IMR-90 (cell line): ENCODE measurements around the gene EHMT1. TPM values are rescaled to one million over a fixed set of nuclear protein-coding genes. Genes with fewer than 3 reads are reported as not detected.

Source experiments
- ATAC-seq: fragments of 200-7000 bp; cut with Tn5 transposase; 2 replicates; pipeline ENCODE4 v1.9.1; 2020; ENCODE audit warnings: low read depth, mild to moderate bottlenecking, moderate library complexity
- BruUV-seq: library from RNA; stranded (reverse); fragments of 400-500 nt; replicated peaks from 2 replicates; lab custom pipeline; 2021; lab: Mats Ljungman, UMichigan
- CTCF ChIA-PET: fragments of 300-600 bp; formaldehyde crosslinking; extraction: SDS; loops from one replicate; lab custom pipeline; 2021; ENCODE audit warnings: antibody characterized with exemption; lab: Yijun Ruan, JAX
- POLR2A ChIA-PET: fragments of 300-600 bp; sonication (Branson Sonifier 250); formaldehyde crosslinking; loops from one replicate; lab custom pipeline; 2022; ENCODE audit warnings: antibody characterized with exemption; ENCODE audit not compliant: unreplicated experiment; lab: Charles Lee
- DNase-seq: peaks from one replicate; pipeline ENCODE4 v3.0.0; 2013
- H2AFZ ChIP-seq: replicated peaks from 2 replicates; pipeline ENCODE3; 2013; ENCODE audit warnings: low read length, mild to moderate bottlenecking; ENCODE audit not compliant: poor library complexity
- H2AK5ac ChIP-seq: 2 replicates; pipeline ENCODE4 v1.6.1; 2013; ENCODE audit warnings: low read depth, low read length, inconsistent platforms
- H2AK9ac ChIP-seq: replicated peaks from 2 replicates; pipeline ENCODE3; 2013; ENCODE audit warnings: mild to moderate bottlenecking, low read depth, low read length, moderate library complexity; ENCODE audit not compliant: poor library complexity
- H2BK120ac ChIP-seq: 2 replicates; pipeline ENCODE4 v1.6.1; 2013; ENCODE audit warnings: low read depth, low read length, inconsistent platforms
- H2BK15ac ChIP-seq: 3 replicates; pipeline ENCODE4 v1.6.1; 2013; ENCODE audit warnings: low read depth, low read length, inconsistent platforms
- H2BK20ac ChIP-seq: 2 replicates; pipeline ENCODE4 v1.6.1; 2013; ENCODE audit warnings: low read depth, mild to moderate bottlenecking, inconsistent platforms, low read length, moderate library complexity
- H2BK5ac ChIP-seq: 2 replicates; pipeline ENCODE4 v1.6.1; 2013; ENCODE audit warnings: mild to moderate bottlenecking, low read depth, low read length, inconsistent platforms; ENCODE audit not compliant: poor library complexity, severe bottlenecking
- H3K14ac ChIP-seq: replicated peaks from 2 replicates; pipeline ENCODE4 v1.6.1; 2013; ENCODE audit warnings: low read depth, low read length, inconsistent platforms
- H3K18ac ChIP-seq: 2 replicates; pipeline ENCODE4 v1.6.1; 2013; ENCODE audit warnings: low read depth, low read length, control low read depth
- H3K23ac ChIP-seq: 2 replicates; pipeline ENCODE4 v1.6.1; 2013; ENCODE audit warnings: low read depth, low read length, inconsistent platforms
- H3K27ac ChIP-seq: 2 replicates; pipeline ENCODE4 v1.5.1; 2013; ENCODE audit warnings: mild to moderate bottlenecking, control low read depth, low read length; ENCODE audit not compliant: insufficient read depth
- H3K27me3 ChIP-seq: 2 replicates; pipeline ENCODE4 v1.6.1; 2013; ENCODE audit warnings: low read length; ENCODE audit not compliant: control insufficient read depth, insufficient read depth
- H3K36me3 ChIP-seq: 2 replicates; pipeline ENCODE4 v1.6.1; 2013; ENCODE audit warnings: low read length, mixed read lengths; ENCODE audit not compliant: control insufficient read depth, insufficient read depth
- H3K4ac ChIP-seq: 2 replicates; pipeline ENCODE4 v1.6.1; 2013; ENCODE audit warnings: low read depth, low read length, inconsistent platforms
- H3K4me1 ChIP-seq: 2 replicates; pipeline ENCODE4 v1.6.1; 2013; ENCODE audit warnings: low read length, mixed read lengths; ENCODE audit not compliant: control insufficient read depth, insufficient read depth
- H3K4me2 ChIP-seq: 2 replicates; pipeline ENCODE4 v1.6.1; 2013; ENCODE audit warnings: low read depth, mild to moderate bottlenecking, control low read depth, low read length, moderate library complexity
- H3K4me3 ChIP-seq: 2 replicates; pipeline ENCODE4 v1.5.1; 2013; ENCODE audit warnings: low read depth, mild to moderate bottlenecking, control low read depth, low read length, moderate library complexity; ENCODE audit not compliant: insufficient read depth
- H3K56ac ChIP-seq: 2 replicates; pipeline ENCODE4 v1.6.1; 2013; ENCODE audit warnings: low read length, inconsistent platforms; ENCODE audit not compliant: insufficient read depth; ENCODE audit errors: extremely low read depth
- H3K79me1 ChIP-seq, 2 experiments: 2 replicates each; pipeline ENCODE4 v1.6.1; 2013; ENCODE audit warnings: low read length in 2 of 2, inconsistent platforms in 1 of 2, low read depth in 1 of 2
- H3K9ac ChIP-seq: 2 replicates; pipeline ENCODE4 v1.6.1; 2013; ENCODE audit warnings: low read depth, low read length, control low read depth
- H3K9me1 ChIP-seq: 2 replicates; pipeline ENCODE4 v1.6.1; 2013; ENCODE audit warnings: low read length, inconsistent platforms; ENCODE audit not compliant: insufficient read depth
- H3K9me3 ChIP-seq: 2 replicates; pipeline ENCODE4 v1.6.1; 2013; ENCODE audit warnings: low read length; ENCODE audit not compliant: control insufficient read depth, insufficient read depth
- H4K20me1 ChIP-seq: 2 replicates; pipeline ENCODE4 v1.6.1; 2013; ENCODE audit warnings: low read length, inconsistent platforms; ENCODE audit not compliant: insufficient read depth
- H4K5ac ChIP-seq: 2 replicates; pipeline ENCODE4 v1.6.1; 2013; ENCODE audit warnings: mild to moderate bottlenecking, low read depth, low read length, control low read depth
- H4K8ac ChIP-seq, 2 experiments: 2 replicates each; pipeline ENCODE4 v1.6.1; 2013; ENCODE audit warnings: low read depth in 2 of 2, low read length in 2 of 2, control low read depth in 1 of 2, inconsistent platforms in 1 of 2
- H4K91ac ChIP-seq: 2 replicates; pipeline ENCODE4 v1.6.1; 2013; ENCODE audit warnings: low read depth, low read length, inconsistent platforms; ENCODE audit not compliant: insufficient read depth
- CEBPB ChIP-seq: IDR thresholded peaks from 2 replicates; pipeline ENCODE4 v1.6.1; 2012; ENCODE audit warnings: low read depth, low read length, improper control_type of control experiment
- CHD1 ChIP-seq: IDR thresholded peaks from 2 replicates; pipeline ENCODE4 v1.6.1; 2012; ENCODE audit warnings: low read depth, low read length, improper control_type of control experiment
- ELK1 ChIP-seq: fragments of 150-350 bp; IDR thresholded peaks from 2 replicates; pipeline ENCODE4 v1.6.1; 2016; ENCODE audit warnings: low read depth, mild to moderate bottlenecking, low read length, moderate library complexity, borderline replicate concordance
- MAZ ChIP-seq: IDR thresholded peaks from 2 replicates; pipeline ENCODE4 v1.6.1; 2012; ENCODE audit warnings: low read depth, mild to moderate bottlenecking, low read length, improper control_type of control experiment, moderate library complexity, borderline replicate concordance
- MXI1 ChIP-seq: IDR thresholded peaks from 2 replicates; pipeline ENCODE4 v1.6.1; 2012; ENCODE audit warnings: low read depth, mild to moderate bottlenecking, low read length, moderate library complexity, borderline replicate concordance
- RFX5 ChIP-seq: IDR thresholded peaks from 2 replicates; pipeline ENCODE4 v1.8.0; 2012; ENCODE audit warnings: low read depth, mild to moderate bottlenecking, low read length, moderate library complexity
- WGBS, 2 experiments: methylation state at CpG; one replicate each; pipeline versions ENCODE4 v1.1.5 to v1.1.7; 2013; ENCODE audit warnings: missing lambda C conversion rate in 2 of 2; ENCODE audit not compliant: insufficient read length in 1 of 2; ENCODE audit errors: extremely low coverage in 2 of 2; 5-methylcytosine and 5-hydroxymethylcytosine counted together
- dilution Hi-C: fragments of 300-500 bp; cut with HindIII; formaldehyde crosslinking; loops from one replicate; pipeline ENCODE4 v1.14.3; 2018; ENCODE audit warnings: low sequenced_read_pairs; ENCODE audit not compliant: unreplicated experiment
- in situ Hi-C: fragments of 300-500 bp; cut with MboI; formaldehyde crosslinking; loops from 3 replicates; pipeline ENCODE4 v1.14.3; 2019; ENCODE audit warnings: low sequenced_read_pairs, inconsistent platforms, mixed read lengths
- intact Hi-C: fragments of 100-400 bp; cut with micrococcal nuclease; formaldehyde crosslinking; loops from 2 replicates; pipeline ENCODE4 v1.10.0; 2022
- polyA plus RNA-seq, 3 experiments: library from polyadenylated mRNA; depleted of rRNA; stranded (reverse); fragments of >200 nt; gene quantifications; 2 replicates each; pipeline ENCODE4 v1.2.3, GENCODE V29; 2012; ENCODE audit warnings: low replicate concordance in 1 of 3
- total RNA-seq: library from RNA; depleted of rRNA; stranded (reverse); fragments of >200 nt; gene quantifications from 2 replicates; pipeline ENCODE4 v1.2.3, GENCODE V29; 2012

EHMT1 gene
- total and polyA plus RNA-seq, 2 of the 4 experiments (the other 2 are of a cell fraction), result 32.8 to 35.1 TPM

DNA sequence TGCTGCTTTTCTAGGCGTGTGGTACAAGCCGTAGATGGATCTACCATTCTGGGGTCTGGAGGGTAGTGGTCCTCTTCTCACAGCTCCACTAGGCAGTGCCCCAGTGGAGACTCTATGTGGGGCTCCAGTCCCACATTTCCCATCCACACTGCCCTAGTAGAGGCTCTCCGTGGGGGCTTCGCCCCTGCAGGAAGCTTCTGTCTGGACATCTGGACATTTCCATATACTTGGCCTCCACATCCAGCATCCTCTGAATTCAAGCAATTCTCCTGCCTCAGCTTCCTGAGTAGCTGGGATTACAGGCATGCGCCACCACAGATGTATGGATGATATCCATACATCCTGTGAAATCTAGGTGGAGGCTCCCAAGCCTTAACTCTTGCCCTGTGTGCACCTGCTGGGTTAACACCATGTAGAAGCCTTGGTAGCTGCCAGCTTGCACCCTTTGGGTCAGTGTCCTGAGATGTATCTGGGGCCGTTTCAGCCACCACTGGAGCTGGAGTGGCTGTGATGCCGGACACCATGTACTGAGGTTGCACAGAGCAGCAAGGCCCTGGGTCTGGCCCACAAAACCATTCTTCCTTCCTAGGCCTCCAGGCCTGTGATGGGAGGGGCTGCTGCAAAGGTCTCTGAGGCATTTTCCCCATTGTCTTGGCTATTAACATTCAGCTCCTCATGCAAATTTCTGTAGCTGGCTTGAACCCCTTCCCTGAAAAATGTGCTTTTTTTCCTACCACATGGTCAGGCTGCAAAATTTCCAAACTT, 84.0 kb downstream of the EHMT1 start:
- Histone ChIP-seq H2AK5ac (no peak overlapping the region), H3K9me3 (peaks cover 8% of the 10 kb centered on the region; the same call in 1 of the 2 replicates), H3K27ac (no peak overlapping the region), H3K4me3 (no peak overlapping the region), H3K4me1 (peaks cover 5% of the 10 kb centered on the region; the same call in 1 of the 2 replicates), H3K56ac (no peak overlapping the region), H3K9me1 (peaks cover 19% of the 10 kb centered on the region), H2BK5ac (no peak overlapping the region), H3K23ac (no peak overlapping the region), H3K14ac (no peak overlapping the region), H3K4ac (no peak overlapping the region), H2BK20ac (no peak overlapping the region), H4K8ac (no peak overlapping the region), H3K18ac (no peak overlapping the region), H3K9ac (no peak overlapping the region), H2BK120ac (no peak overlapping the region), H3K4me2 (no peak overlapping the region), H3K27me3 (no peaks in the 10 kb centered on the region), H4K20me1 (peaks cover 64% of the 10 kb centered on the region), H4K5ac (no peak overlapping the region), H2AK9ac (no peak overlapping the region), H2BK15ac (no peak overlapping the region), H4K91ac (no peak overlapping the region), H3K79me1 (peaks cover 28 to 85% of the 10 kb centered on the region in 2 experiments), H3K36me3 (0 out of 2 replicates have a peak, but pooled peaks cover 1% of the 10 kb centered on the region), H2AFZ (no peak overlapping the region)
- POLR2A ChIA-PET, result no interaction called here
- no TSS peak for BruUV-seq
- no peak for DNase-seq
- no peak for ATAC-seq
- CTCF ChIA-PET, result no interaction called here
- TF ChIP-seq CEBPB, result no peak
- no peak for TF ChIP-seq MAZ
- TF ChIP-seq MXI1, result no peak
- TF ChIP-seq CHD1, result no peak
- TF ChIP-seq ELK1, result no peak
- no peak for TF ChIP-seq RFX5
- intact Hi-C loops, result no loop called here
- in situ Hi-C loops, result no loop called here
- no CpG with 5 or more reads among the region's 7 CpGs for WGBS, 2 experiments
- dilution Hi-C loops, result no loop called here
